Fibroblast of mammary gland (primary cell): ENCODE results near the gene OTOP3.

Experiments used
- DNase-seq: peaks from one replicate; pipeline ENCODE4 v3.0.0-alpha.2; 2010; ENCODE audit warnings: low read depth
- H3K4me3 ChIP-seq: 2 replicates; pipeline ENCODE4 v1.5.1; 2011; ENCODE audit warnings: low read depth, mild to moderate bottlenecking, low read length, moderate library complexity; ENCODE audit not compliant: control insufficient read depth
- CTCF ChIP-seq: conservative IDR thresholded peaks from 2 replicates; pipeline ENCODE4 v1.5.1; 2011; ENCODE audit warnings: low read depth, low read length, inconsistent platforms; ENCODE audit not compliant: control insufficient read depth, insufficient read depth

OTOP3 gene

GRCh38 chr17:74935585-74936469, at the start of gene OTOP3:
Gene OTOP3 (plus strand): TSS chr17:74935898. CDS start chr17:74935922, 24 bp downstream.
- no peak within 1 kb of the TSS for H3K4me3 ChIP-seq
- TF ChIP-seq CTCF = no peak
- DNase-seq = no peak

GRCh38 chr17:74888469-74888868, 47.2 kb upstream of the OTOP3 start:
- H3K4me3 ChIP-seq = no peak overlapping the region
- no peak for DNase-seq
- no peak for TF ChIP-seq CTCF

GRCh38 chr17:74890554-74890953, 45.1 kb upstream of the OTOP3 start:
- H3K4me3 ChIP-seq = no peak overlapping the region
- no peak for DNase-seq
- no peak for TF ChIP-seq CTCF

- no peak for DNase-seq
- no peak overlapping the region for H3K4me3 ChIP-seq
- TF ChIP-seq CTCF = no peak
These were observed 43.5 kb upstream of the OTOP3 start for GRCh38 chr17:74892013-74892841.

- no peak for DNase-seq
- TF ChIP-seq CTCF = no peak
- H3K4me3 ChIP-seq = no peak within 1 kb of the TSS
These were observed 42.5 kb upstream of the OTOP3 start, which contains the start of gene FADS6 for GRCh38 chr17:74892974-74893911. Gene FADS6 (minus strand): TSS chr17:74893633. CDS start chr17:74893595, 38 bp downstream.

- no peak for TF ChIP-seq CTCF
- no peak overlapping the region for H3K4me3 ChIP-seq
- no peak for DNase-seq
These were observed 41.6 kb upstream of the OTOP3 start for GRCh38 chr17:74893936-74894671.
